A673 (cell line): Measurements from ENCODE around the gene ACMSD.

Experiments
- EZH2 ChIP-seq: fragments of 200-600 bp; sonication (generic); IDR thresholded peaks from 2 replicates; pipeline ENCODE4 v1.6.1; 2017; ENCODE audit warnings: borderline replicate concordance, low read depth, mild to moderate bottlenecking, mixed read lengths, antibody characterized with exemption, low read length; ENCODE audit not compliant: poor library complexity, severe bottlenecking
- TF ChIP-seq, protein P1 (sequence below): fragments of 300-800, 200-600 bp; sonication (generic); conservative IDR thresholded peaks from 2 replicates; pipeline ENCODE4 v1.5.1; 2017; ENCODE audit warnings: low read depth, mild to moderate bottlenecking, antibody characterized with exemption, low read length, moderate library complexity, mixed read lengths

DNA sequence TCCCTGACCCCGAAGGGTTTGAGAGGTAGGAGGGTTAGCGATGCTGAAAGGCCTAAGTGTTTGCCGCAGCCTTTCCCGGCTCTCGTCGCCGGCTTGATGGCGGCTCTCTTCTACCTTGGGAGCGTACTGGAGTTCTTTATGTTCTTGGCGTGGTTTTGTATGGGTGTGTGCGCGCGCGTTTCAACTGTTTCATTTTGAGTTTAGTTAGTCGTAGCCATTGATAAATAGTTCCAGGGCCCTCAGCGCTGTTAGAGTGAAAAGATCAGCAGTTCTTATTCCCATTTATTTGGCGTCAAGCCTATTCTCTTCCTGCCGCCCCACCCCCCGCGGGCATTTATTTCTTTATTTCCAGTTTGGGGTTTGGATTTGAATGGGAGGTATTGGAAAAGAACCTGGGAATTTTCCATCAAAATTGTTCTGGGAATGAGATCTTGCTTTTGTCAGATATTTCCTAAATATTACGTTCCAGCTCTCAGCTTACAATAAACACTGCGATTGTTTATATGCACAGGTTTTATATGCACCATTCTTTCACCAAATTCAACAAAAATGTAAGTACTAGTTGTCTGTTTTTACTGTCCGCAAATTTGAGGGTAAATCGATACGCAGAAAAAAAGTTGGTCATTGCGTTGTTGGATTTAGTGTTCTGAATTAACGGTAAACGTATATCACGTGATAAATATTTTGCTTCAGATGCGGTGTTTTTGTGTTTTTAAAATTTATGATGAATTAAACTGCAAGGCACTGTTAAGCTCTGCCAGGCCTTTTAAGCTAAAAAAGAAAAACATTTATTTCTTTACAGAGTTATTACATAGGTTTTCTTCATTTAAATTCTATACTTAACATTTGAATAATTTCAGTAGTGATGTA is 81.2 kb downstream of the ACMSD start:
- TF ChIP-seq, protein P1, sequence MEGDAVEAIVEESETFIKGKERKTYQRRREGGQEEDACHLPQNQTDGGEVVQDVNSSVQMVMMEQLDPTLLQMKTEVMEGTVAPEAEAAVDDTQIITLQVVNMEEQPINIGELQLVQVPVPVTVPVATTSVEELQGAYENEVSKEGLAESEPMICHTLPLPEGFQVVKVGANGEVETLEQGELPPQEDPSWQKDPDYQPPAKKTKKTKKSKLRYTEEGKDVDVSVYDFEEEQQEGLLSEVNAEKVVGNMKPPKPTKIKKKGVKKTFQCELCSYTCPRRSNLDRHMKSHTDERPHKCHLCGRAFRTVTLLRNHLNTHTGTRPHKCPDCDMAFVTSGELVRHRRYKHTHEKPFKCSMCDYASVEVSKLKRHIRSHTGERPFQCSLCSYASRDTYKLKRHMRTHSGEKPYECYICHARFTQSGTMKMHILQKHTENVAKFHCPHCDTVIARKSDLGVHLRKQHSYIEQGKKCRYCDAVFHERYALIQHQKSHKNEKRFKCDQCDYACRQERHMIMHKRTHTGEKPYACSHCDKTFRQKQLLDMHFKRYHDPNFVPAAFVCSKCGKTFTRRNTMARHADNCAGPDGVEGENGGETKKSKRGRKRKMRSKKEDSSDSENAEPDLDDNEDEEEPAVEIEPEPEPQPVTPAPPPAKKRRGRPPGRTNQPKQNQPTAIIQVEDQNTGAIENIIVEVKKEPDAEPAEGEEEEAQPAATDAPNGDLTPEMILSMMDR, result no peak
- no peak for TF ChIP-seq EZH2
